Left ventricle myocardium inferior (tissue), 1 donor: ENCODE data around the gene LRBA. TPM values are rescaled to one million over a fixed set of nuclear protein-coding genes. Genes with fewer than 3 reads are reported as not detected.
"Not testable (repeated sequence)": the region's sequence is repeated elsewhere in the genome, so short reads cannot be mapped to it uniquely, and the experiment has no call there.

Experiments used
- DNase-seq: peaks from one replicate; pipeline ENCODE4 v3.0.0-alpha.2; 2020
- H3K27ac ChIP-seq: fragments of 200-600 bp; replicated peaks from 2 replicates; pipeline ENCODE4 v1.8.0; 2021
- H3K27me3 ChIP-seq: fragments of 200-600 bp; 2 replicates; pipeline ENCODE4 v1.8.0; 2021; ENCODE audit warnings: low read depth
- H3K36me3 ChIP-seq: fragments of 200-600 bp; 2 replicates; pipeline ENCODE4 v1.8.0; 2021
- H3K4me1 ChIP-seq: fragments of 200-600 bp; 2 replicates; pipeline ENCODE4 v1.8.0; 2021
- H3K4me3 ChIP-seq: fragments of 200-600 bp; 2 replicates; pipeline ENCODE4 v1.8.0; 2021; ENCODE audit warnings: mild to moderate bottlenecking, moderate library complexity
- H3K9me3 ChIP-seq: fragments of 200-600 bp; replicated peaks from 2 replicates; pipeline ENCODE4 v1.8.0; 2021
- CTCF ChIP-seq: fragments of 200-600 bp; IDR thresholded peaks from 2 replicates; pipeline ENCODE4 v1.8.0; 2021; ENCODE audit warnings: antibody characterized with exemption, mild to moderate bottlenecking, borderline replicate concordance
- intact Hi-C: fragments of 100-400 bp; cut with micrococcal nuclease; formaldehyde crosslinking; loops from one replicate; pipeline ENCODE4 v1.11.0; 2022
- total RNA-seq: library from RNA; stranded (reverse); fragmentation: NEBNext Ultra II Directional; extraction: Animal tissue kit (Norgen Biotek cat#: 25700); gene quantifications from one replicate; pipeline ENCODE4 v1.2.1, GENCODE V29; 2021
- donor health status: DM: no; HTN: yes; CAD: no; lungs with severe emphysema.

LRBA gene
- total RNA-seq, 1 donor from 2014 or later, result 19.1 TPM

GRCh38 chr4:151035911-151036310 lies 20.8 kb upstream of the LRBA start:
- no peak for TF ChIP-seq CTCF
- no peaks in the 10 kb centered on the region for H3K27me3 ChIP-seq
- H3K9me3 ChIP-seq, result no peaks in the 10 kb centered on the region
- no peaks in the 10 kb centered on the region for H3K36me3 ChIP-seq
- intact Hi-C loops, result no loop called here
- H3K4me3 ChIP-seq, result no peak overlapping the region
- H3K27ac ChIP-seq, result no peak overlapping the region
- no peak for DNase-seq
- H3K4me1 ChIP-seq, result no peaks in the 10 kb centered on the region

- no peak overlapping the region for H3K27ac ChIP-seq
- H3K36me3 ChIP-seq, result no peaks in the 10 kb centered on the region
These were observed 20.2 kb upstream of the LRBA start for GRCh38 chr4:151035328-151035727.

GRCh38 chr4:151034829-151035228 lies 19.7 kb upstream of the LRBA start:
- no peak for DNase-seq
- Histone ChIP-seq H3K9me3 (no peaks in the 10 kb centered on the region), H3K27ac (no peak overlapping the region), H3K27me3 (no peaks in the 10 kb centered on the region), H3K4me3 (no peak overlapping the region), H3K4me1 (no peaks in the 10 kb centered on the region), H3K36me3 (no peaks in the 10 kb centered on the region)
- TF ChIP-seq CTCF, result no peak
- intact Hi-C loops, result no loop called here

More at GRCh38 chr4:151035328-151035727, 20.2 kb upstream of the LRBA start:
- no peak for DNase-seq
- Histone ChIP-seq H3K4me1 (no peaks in the 10 kb centered on the region), H3K9me3 (no peaks in the 10 kb centered on the region), H3K4me3 (no peak overlapping the region), H3K27me3 (no peaks in the 10 kb centered on the region)
- no peak for TF ChIP-seq CTCF
- intact Hi-C loops, result no loop called here

- no peak overlapping the region for H3K27ac ChIP-seq
- H3K4me1 ChIP-seq, result no peaks in the 10 kb centered on the region
- no peak for TF ChIP-seq CTCF
- no peaks in the 10 kb centered on the region for H3K27me3 ChIP-seq
- no peaks in the 10 kb centered on the region for H3K36me3 ChIP-seq
- H3K9me3 ChIP-seq, result no peaks in the 10 kb centered on the region
- no peak overlapping the region for H3K4me3 ChIP-seq
- intact Hi-C loops, result no loop called here
- DNase-seq, result no peak
These were observed 16.9 kb upstream of the LRBA start for GRCh38 chr4:151031831-151032605.

GRCh38 chr4:151029537-151029936 lies 14.5 kb upstream of the LRBA start:
- Histone ChIP-seq H3K4me3 (no peak overlapping the region), H3K27ac (no peak overlapping the region), H3K4me1 (no peaks in the 10 kb centered on the region), H3K27me3 (no peaks in the 10 kb centered on the region), H3K36me3 (no peaks in the 10 kb centered on the region), H3K9me3 (no peaks in the 10 kb centered on the region)
- no peak for DNase-seq
- intact Hi-C loops, result no loop called here
- TF ChIP-seq CTCF, result no peak

- intact Hi-C loops, DNase-seq, H3K36me3 ChIP-seq, H3K4me1 ChIP-seq, H3K27me3 ChIP-seq, H3K4me3 ChIP-seq, H3K9me3 ChIP-seq, H3K27ac ChIP-seq: not testable (repeated sequence)
These were observed 13.9 kb upstream of the LRBA start for GRCh38 chr4:151029006-151029405.
